ENCODE data around the gene PRR19. TPM values are rescaled to one million over a fixed set of nuclear protein-coding genes. Genes with fewer than 3 reads are reported as not detected.
"Not testable (repeated sequence)": the region's sequence is repeated elsewhere in the genome, so short reads cannot be mapped to it uniquely, and the experiment has no call there.

PRR19 gene
- total RNA-seq, 1 experiment from 2014 or later: 3.6 TPM

DNA sequence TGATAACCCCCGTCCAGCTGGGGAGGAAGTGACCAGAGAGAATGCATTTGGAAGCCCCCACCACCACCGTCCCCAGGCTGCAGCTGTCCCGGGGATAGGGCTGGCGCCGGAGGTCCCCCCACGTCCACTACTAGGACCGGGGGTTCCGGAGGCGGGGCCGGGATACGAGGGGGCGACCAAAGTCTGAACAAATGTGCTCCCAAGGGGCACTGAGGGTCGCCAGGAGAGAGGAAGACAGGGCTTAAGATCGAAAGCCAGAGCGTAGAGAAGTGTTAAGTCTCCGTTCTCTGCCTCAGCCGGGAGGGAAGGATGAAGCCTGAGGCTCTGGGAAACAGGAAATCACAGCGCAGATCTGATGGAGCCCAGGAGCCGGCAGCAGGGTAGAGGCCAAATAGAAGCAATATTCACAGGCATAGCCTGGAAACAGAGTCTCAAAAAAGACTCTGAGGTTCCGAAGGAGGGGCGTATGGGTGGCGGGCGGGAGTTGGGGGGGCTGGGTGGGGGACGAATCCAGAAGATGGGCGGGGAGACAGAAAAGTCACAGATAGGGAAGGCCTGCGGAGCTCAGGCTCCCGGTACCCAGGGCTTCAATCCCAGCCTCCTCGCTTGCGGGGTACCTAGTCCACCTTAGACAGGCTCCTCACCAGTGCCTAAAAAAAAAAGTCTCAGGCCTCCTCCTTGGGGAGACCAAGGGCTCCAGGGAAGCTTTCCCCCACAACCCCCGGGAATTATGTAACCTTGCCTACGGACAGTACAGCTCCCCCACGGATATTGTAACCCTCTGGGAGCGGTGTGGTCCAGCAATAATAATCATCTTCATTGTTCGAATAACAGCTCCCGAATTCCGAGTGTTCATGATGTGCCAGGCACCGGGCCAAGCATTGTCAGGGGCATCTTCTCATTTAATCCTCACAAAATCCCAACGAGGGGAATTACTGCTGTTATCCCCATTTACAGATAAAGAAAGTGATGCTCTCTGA, 45.9 kb upstream of the PRR19 start:
- intact Hi-C loops (cut with micrococcal nuclease; ENCODE audit: unreplicated experiment): loop anchor here (2.0 kb wide), 1 partner anchor 13 kb away; the partner anchor contains the start of gene CIC
- H3K4me1 ChIP-seq (ENCODE audit: insufficient read depth, low read length, poor library complexity, severe bottlenecking): peaks cover 25% of the 10 kb centered on the region
- peak; percentile 78 for DNase-seq (ENCODE audit: low spot score)
- peak overlapping the region; percentile 91 for H3K4me3 ChIP-seq (ENCODE audit: low read depth, low read length, poor library complexity, severe bottlenecking)
- peak overlapping the region; percentile 72 for H3K27ac ChIP-seq (ENCODE audit: low read depth, low read length, poor library complexity, severe bottlenecking)
- H3K27me3 ChIP-seq (replicated peaks; ENCODE audit: insufficient read depth, low read depth, low read length, poor library complexity): no peaks in the 10 kb centered on the region
- TF ChIP-seq EZH2 (IDR thresholded peaks at IDR 0.05; ENCODE audit: borderline replicate concordance, low read depth, low read length, poor library complexity, severe bottlenecking): no peak
- TF ChIP-seq, protein P1, sequence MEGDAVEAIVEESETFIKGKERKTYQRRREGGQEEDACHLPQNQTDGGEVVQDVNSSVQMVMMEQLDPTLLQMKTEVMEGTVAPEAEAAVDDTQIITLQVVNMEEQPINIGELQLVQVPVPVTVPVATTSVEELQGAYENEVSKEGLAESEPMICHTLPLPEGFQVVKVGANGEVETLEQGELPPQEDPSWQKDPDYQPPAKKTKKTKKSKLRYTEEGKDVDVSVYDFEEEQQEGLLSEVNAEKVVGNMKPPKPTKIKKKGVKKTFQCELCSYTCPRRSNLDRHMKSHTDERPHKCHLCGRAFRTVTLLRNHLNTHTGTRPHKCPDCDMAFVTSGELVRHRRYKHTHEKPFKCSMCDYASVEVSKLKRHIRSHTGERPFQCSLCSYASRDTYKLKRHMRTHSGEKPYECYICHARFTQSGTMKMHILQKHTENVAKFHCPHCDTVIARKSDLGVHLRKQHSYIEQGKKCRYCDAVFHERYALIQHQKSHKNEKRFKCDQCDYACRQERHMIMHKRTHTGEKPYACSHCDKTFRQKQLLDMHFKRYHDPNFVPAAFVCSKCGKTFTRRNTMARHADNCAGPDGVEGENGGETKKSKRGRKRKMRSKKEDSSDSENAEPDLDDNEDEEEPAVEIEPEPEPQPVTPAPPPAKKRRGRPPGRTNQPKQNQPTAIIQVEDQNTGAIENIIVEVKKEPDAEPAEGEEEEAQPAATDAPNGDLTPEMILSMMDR (conservative IDR thresholded peaks at IDR 0.05; ENCODE audit: low read depth, low read length): no peak
- ChIA-PET POLR2A (ENCODE audit: low non-redundant PET) (no interaction called here), CTCF (interaction anchor here (0.9 kb wide), 1 partner anchor 9 kb away, joined by 3 read pairs; no protein-coding TSS in a partner anchor)
- H3K36me3 ChIP-seq (ENCODE audit: insufficient read depth, low read length, poor library complexity, severe bottlenecking): no peaks in the 10 kb centered on the region
- H3K9me3 ChIP-seq (ENCODE audit: low read depth, low read length, poor library complexity, severe bottlenecking): no peaks in the 10 kb centered on the region
- no TSS peak for BruUV-seq (replicated peaks)

DNA sequence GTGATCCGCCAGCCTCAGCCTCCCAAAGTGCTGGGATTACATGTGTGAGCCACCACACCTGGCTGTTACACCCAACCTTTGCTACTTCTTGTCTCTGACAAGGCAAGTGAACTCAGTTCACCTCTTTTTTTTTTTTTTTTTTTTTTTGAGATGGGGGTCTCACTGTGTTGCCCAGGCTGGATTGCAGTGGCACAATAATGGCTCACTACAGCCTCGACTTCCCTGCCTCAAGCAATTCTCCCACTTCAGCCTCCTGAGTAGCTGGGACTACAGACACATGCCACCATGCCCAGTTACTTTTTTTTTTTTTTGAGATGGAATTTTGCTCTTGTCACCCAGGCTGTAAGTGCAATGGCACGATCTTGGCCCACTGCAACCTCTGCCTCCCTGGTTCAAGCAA, 44.1 kb upstream of the PRR19 start:
- not testable (repeated sequence) for DNase-seq (ENCODE audit: low spot score)

DNA sequence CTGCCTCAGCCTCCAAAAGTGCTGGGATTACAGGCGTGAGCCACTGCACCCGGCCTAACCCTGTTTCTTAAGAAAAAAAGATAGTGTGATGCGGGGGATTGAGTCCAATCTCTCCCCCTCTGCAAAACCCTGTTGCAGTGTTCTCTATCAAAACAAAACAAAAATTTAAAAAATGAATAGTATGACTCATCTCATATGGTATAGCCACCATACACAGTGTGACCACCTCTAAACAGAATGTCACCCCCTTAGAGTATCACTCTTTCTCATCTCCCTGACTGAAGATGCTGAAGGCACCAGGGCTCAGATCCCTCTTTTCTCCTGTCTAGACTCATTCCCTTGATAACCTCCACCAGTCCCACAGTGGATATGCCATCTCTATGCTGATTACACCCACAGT, 40.2 kb upstream of the PRR19 start:
- no TSS peak for BruUV-seq (replicated peaks)
- no peak for DNase-seq (ENCODE audit: low spot score)
- no peak overlapping the region for H3K4me3 ChIP-seq (ENCODE audit: low read depth, low read length, poor library complexity, severe bottlenecking)
- intact Hi-C loops (cut with micrococcal nuclease; ENCODE audit: unreplicated experiment): no loop called here
- ChIA-PET POLR2A (ENCODE audit: low non-redundant PET) (no interaction called here), CTCF (no interaction called here)
- TF ChIP-seq, protein P1 (conservative IDR thresholded peaks at IDR 0.05; ENCODE audit: low read depth, low read length): no peak
- TF ChIP-seq EZH2 (IDR thresholded peaks at IDR 0.05; ENCODE audit: borderline replicate concordance, low read depth, low read length, poor library complexity, severe bottlenecking): no peak
- H3K9me3 ChIP-seq (ENCODE audit: low read depth, low read length, poor library complexity, severe bottlenecking): no peaks in the 10 kb centered on the region
- peaks cover 1% of the 10 kb centered on the region for H3K4me1 ChIP-seq (ENCODE audit: insufficient read depth, low read length, poor library complexity, severe bottlenecking)
- no peak overlapping the region for H3K27ac ChIP-seq (ENCODE audit: low read depth, low read length, poor library complexity, severe bottlenecking)
- no peaks in the 10 kb centered on the region for H3K27me3 ChIP-seq (replicated peaks; ENCODE audit: insufficient read depth, low read depth, low read length, poor library complexity)
- H3K36me3 ChIP-seq (ENCODE audit: insufficient read depth, low read length, poor library complexity, severe bottlenecking): no peaks in the 10 kb centered on the region

More for the DNA sequence above, 44.1 kb upstream of the PRR19 start:
- POLR2A ChIA-PET (ENCODE audit: low non-redundant PET): interaction anchor here (0.6 kb wide), 2 partner anchors 23 to 29 kb away, joined by 5 to 7 read pairs; no protein-coding TSS in a partner anchor
- BruUV-seq (replicated peaks); H3K9me3 ChIP-seq (ENCODE audit: low read depth, low read length, poor library complexity, severe bottlenecking); H3K4me3 ChIP-seq (ENCODE audit: low read depth, low read length, poor library complexity, severe bottlenecking); intact Hi-C loops (cut with micrococcal nuclease; ENCODE audit: unreplicated experiment); H3K36me3 ChIP-seq (ENCODE audit: insufficient read depth, low read length, poor library complexity, severe bottlenecking); H3K27me3 ChIP-seq (replicated peaks; ENCODE audit: insufficient read depth, low read depth, low read length, poor library complexity); H3K27ac ChIP-seq (ENCODE audit: low read depth, low read length, poor library complexity, severe bottlenecking); H3K4me1 ChIP-seq (ENCODE audit: insufficient read depth, low read length, poor library complexity, severe bottlenecking); CTCF ChIA-PET: not testable (repeated sequence)

DNA sequence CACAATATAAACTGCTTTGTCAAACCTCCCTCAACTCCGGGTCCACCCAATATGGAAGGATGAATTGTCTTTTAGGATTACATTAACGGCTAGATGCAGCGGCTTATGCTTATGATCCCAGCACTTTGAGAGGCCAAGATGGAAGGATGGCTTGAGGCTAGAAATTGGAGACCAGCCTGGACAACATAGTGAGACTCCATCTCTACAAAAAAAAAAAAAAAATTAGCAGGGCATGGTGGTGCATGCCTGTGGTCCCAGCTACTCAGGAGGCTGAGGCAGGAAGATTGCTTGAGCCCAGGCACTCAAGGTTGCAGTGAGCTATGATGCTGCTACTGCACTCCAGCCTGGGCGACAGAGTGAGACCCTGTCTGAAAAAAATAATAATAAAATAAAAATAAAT, 35.8 kb upstream of the PRR19 start:
- intact Hi-C loops (cut with micrococcal nuclease; ENCODE audit: unreplicated experiment); POLR2A ChIA-PET (ENCODE audit: low non-redundant PET); H3K36me3 ChIP-seq (ENCODE audit: insufficient read depth, low read length, poor library complexity, severe bottlenecking): not testable (repeated sequence)

DNA sequence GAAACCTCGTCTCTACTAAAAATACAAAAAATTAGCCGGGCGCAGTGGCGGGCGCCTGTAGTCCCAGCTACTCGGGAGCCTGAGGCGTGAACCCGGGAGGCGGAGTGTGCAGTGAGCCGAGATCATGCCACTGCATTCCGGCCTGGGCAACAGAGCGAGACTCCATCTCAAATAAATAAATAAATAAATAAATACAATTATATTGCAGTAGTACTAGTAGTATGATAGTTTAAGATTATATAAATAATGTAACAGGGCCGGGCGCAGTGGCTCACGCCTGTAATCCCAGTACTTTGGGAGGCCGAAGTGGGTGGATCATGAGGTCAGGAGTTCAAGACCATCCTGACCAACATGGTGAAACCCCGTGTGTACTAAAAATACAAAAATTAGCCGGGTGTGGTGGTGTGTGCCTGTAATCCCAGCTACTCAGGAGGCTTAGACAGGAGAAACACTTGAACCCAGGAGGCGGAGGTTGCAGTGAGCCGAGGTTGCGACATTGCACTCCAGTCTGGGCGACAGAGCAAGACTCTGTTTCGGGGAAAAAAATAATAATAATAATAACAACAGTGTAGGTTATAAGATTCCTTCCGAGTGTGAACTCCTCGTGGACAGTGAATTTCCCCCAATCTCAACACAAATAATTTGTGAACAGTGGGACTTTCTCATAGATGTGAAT, 34.9 kb upstream of the PRR19 start:
- BruUV-seq (replicated peaks); intact Hi-C loops (cut with micrococcal nuclease; ENCODE audit: unreplicated experiment); H3K9me3 ChIP-seq (ENCODE audit: low read depth, low read length, poor library complexity, severe bottlenecking); H3K36me3 ChIP-seq (ENCODE audit: insufficient read depth, low read length, poor library complexity, severe bottlenecking); H3K27me3 ChIP-seq (replicated peaks; ENCODE audit: insufficient read depth, low read depth, low read length, poor library complexity); CTCF ChIA-PET; DNase-seq (ENCODE audit: low spot score): not testable (repeated sequence)
- POLR2A ChIA-PET (ENCODE audit: low non-redundant PET): interaction anchor here (0.7 kb wide), 1 partner anchor 46 kb away, joined by 3 read pairs; no protein-coding TSS in a partner anchor
- Histone ChIP-seq H3K4me3 (ENCODE audit: low read depth, low read length, poor library complexity, severe bottlenecking) (peak overlapping the region; percentile 62), H3K4me1 (ENCODE audit: insufficient read depth, low read length, poor library complexity, severe bottlenecking) (peaks cover 18% of the 10 kb centered on the region), H3K27ac (ENCODE audit: low read depth, low read length, poor library complexity, severe bottlenecking) (peak overlapping the region; percentile 99)

More for the DNA sequence above, 35.8 kb upstream of the PRR19 start:
- H3K9me3 ChIP-seq (ENCODE audit: low read depth, low read length, poor library complexity, severe bottlenecking); H3K27me3 ChIP-seq (replicated peaks; ENCODE audit: insufficient read depth, low read depth, low read length, poor library complexity); H3K27ac ChIP-seq (ENCODE audit: low read depth, low read length, poor library complexity, severe bottlenecking); CTCF ChIA-PET; DNase-seq (ENCODE audit: low spot score); BruUV-seq (replicated peaks); H3K4me3 ChIP-seq (ENCODE audit: low read depth, low read length, poor library complexity, severe bottlenecking): not testable (repeated sequence)
- H3K4me1 ChIP-seq (ENCODE audit: insufficient read depth, low read length, poor library complexity, severe bottlenecking): peaks cover 18% of the 10 kb centered on the region
